ENCODE data around the gene TRUB2.

GRCh38 chr9:128285033-128285784 is 37.0 kb downstream of the TRUB2 start:
- TF ChIP-seq MAX (IDR thresholded peaks at IDR 0.05) (no peak), ZNF274 (IDR thresholded peaks at IDR 0.05; ENCODE audit: low read depth, low read length) (no peak), POLR2A (IDR thresholded peaks at IDR 0.05; ENCODE audit: borderline replicate concordance, extremely low read depth, insufficient read depth, insufficient read length) (no peak), ATF3 (IDR thresholded peaks at IDR 0.05) (no peak)

Measured in HCT116 (cell line).